ENCODE results near the gene DPYD. TPM values are rescaled to one million over a fixed set of nuclear protein-coding genes. Genes with fewer than 3 reads are reported as not detected.

Gene DPYD
- total RNA-seq, 2 donors from 2014 or later, result 4.9 to 11.7 TPM

DNA sequence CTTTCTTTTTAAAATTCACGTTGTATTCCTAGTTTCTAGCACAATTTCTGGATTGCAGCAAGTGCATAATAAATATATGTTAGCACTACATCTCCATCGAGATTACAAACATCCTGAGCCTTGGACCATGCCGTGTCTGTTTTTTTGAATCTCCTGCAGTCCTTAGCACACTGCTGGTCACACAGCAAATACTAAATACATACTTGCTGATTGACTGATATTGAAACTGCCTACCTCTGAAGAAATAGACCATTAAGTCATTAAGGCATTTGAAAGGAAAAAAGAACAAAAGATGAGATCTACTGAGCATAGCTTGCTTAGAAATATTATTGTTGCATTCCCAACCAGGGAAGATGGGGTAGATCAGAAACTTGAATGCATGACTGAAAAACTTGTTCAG lies 830.1 kb downstream of the DPYD start:
- no peak for DNase-seq
- Histone ChIP-seq H3K36me3 (no peaks in the 10 kb centered on the region), H3K4me3 (no peak overlapping the region), H3K27me3 (no peaks in the 10 kb centered on the region), H3K4me1 (no peaks in the 10 kb centered on the region), H3K9ac (ENCODE audit: low read depth in 2 of 2, low read length in 2 of 2) (no peak overlapping the region), H3K27ac (no peak overlapping the region), H3K9me3 (no peaks in the 10 kb centered on the region)
- TF ChIP-seq, protein P1, sequence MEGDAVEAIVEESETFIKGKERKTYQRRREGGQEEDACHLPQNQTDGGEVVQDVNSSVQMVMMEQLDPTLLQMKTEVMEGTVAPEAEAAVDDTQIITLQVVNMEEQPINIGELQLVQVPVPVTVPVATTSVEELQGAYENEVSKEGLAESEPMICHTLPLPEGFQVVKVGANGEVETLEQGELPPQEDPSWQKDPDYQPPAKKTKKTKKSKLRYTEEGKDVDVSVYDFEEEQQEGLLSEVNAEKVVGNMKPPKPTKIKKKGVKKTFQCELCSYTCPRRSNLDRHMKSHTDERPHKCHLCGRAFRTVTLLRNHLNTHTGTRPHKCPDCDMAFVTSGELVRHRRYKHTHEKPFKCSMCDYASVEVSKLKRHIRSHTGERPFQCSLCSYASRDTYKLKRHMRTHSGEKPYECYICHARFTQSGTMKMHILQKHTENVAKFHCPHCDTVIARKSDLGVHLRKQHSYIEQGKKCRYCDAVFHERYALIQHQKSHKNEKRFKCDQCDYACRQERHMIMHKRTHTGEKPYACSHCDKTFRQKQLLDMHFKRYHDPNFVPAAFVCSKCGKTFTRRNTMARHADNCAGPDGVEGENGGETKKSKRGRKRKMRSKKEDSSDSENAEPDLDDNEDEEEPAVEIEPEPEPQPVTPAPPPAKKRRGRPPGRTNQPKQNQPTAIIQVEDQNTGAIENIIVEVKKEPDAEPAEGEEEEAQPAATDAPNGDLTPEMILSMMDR (IDR thresholded peaks at IDR 0.05), result no peak
- intact Hi-C loops (cut with DNase I), result no loop called here

DNA sequence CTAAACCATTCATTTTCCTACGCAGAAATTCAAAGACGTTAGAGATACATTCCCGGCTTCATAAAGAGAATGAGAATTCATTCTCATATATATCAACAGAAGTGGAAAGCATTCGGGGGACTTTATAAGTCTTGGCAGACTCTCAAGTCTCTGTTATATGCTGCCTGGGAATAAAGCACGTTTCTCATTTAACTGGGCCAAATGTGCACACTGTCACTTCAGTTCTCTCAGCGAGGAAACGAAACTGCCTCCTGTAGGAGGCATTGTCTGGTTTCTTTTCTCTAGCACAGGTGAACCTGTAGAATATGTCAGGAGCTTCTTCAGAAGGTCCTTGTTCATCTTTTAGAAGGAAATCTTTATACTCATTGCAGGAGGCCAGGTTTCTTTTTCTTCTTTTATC lies 831.7 kb downstream of the DPYD start:
- H3K27ac ChIP-seq, result no peak overlapping the region
- intact Hi-C loops (cut with DNase I), result no loop called here
- DNase-seq, result no peak
- H3K4me3 ChIP-seq, result no peak overlapping the region
- TF ChIP-seq, protein P1 (IDR thresholded peaks at IDR 0.05), result no peak
- H3K9me3 ChIP-seq, result no peaks in the 10 kb centered on the region
- H3K9ac ChIP-seq (ENCODE audit: low read depth in 2 of 2, low read length in 2 of 2), result no peak overlapping the region
- H3K4me1 ChIP-seq, result no peaks in the 10 kb centered on the region
- no peaks in the 10 kb centered on the region for H3K27me3 ChIP-seq
- no peaks in the 10 kb centered on the region for H3K36me3 ChIP-seq

DNA sequence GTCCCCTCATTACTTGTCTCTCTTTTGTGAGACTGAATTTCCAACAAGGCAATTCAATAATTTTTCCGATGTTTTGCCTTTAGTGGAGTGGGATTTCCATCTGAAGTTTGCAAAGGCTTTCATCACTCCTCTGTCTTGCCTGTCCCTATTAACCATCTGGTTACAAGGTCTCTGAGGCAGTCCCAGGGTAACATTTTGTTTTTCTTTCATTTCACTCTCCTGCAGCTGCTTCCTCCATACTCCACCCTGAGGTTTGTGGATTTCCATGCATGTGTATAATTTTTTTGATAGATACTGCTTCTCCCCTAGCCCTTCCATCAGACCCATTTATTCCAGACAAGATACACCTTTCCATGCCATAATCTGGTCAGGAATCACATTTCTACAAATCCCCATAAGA lies 832.4 kb downstream of the DPYD start:
- H3K9ac ChIP-seq (ENCODE audit: low read depth in 2 of 2, low read length in 2 of 2), result no peak overlapping the region
- DNase-seq, result no peak
- no peak overlapping the region for H3K4me3 ChIP-seq
- no peaks in the 10 kb centered on the region for H3K27me3 ChIP-seq
- H3K4me1 ChIP-seq, result no peaks in the 10 kb centered on the region
- no peaks in the 10 kb centered on the region for H3K9me3 ChIP-seq
- TF ChIP-seq, protein P1 (IDR thresholded peaks at IDR 0.05), result no peak
- H3K27ac ChIP-seq, result no peak overlapping the region
- intact Hi-C loops (cut with DNase I), result no loop called here
- H3K36me3 ChIP-seq, result no peaks in the 10 kb centered on the region

DNA sequence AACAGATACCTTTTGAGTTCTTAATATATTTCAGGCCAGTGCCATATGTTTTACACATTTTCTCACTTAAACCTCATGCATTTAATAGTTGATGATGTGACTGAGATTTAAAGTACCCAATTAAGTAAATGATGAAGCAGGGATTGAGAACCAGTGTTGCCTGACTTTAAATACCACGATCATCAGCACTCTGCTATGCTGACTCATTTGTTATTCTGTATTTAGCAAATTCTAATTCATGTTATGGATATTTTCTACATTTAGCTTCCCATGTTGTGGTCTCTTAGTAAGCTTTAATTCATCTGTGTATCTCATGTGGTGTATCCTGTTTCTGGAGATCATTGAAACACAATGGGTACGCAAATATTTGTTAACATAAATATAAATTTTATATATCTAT lies 836.3 kb downstream of the DPYD start:
- intact Hi-C loops (cut with DNase I), result no loop called here
- H3K9me3 ChIP-seq, result no peaks in the 10 kb centered on the region
- DNase-seq, result no peak
- no peaks in the 10 kb centered on the region for H3K4me1 ChIP-seq
- H3K36me3 ChIP-seq, result no peaks in the 10 kb centered on the region
- no peak overlapping the region for H3K27ac ChIP-seq
- TF ChIP-seq, protein P1 (IDR thresholded peaks at IDR 0.05), result no peak
- H3K4me3 ChIP-seq, result no peak overlapping the region
- no peak overlapping the region for H3K9ac ChIP-seq (ENCODE audit: low read depth in 2 of 2, low read length in 2 of 2)
- H3K27me3 ChIP-seq, result no peaks in the 10 kb centered on the region

DNA sequence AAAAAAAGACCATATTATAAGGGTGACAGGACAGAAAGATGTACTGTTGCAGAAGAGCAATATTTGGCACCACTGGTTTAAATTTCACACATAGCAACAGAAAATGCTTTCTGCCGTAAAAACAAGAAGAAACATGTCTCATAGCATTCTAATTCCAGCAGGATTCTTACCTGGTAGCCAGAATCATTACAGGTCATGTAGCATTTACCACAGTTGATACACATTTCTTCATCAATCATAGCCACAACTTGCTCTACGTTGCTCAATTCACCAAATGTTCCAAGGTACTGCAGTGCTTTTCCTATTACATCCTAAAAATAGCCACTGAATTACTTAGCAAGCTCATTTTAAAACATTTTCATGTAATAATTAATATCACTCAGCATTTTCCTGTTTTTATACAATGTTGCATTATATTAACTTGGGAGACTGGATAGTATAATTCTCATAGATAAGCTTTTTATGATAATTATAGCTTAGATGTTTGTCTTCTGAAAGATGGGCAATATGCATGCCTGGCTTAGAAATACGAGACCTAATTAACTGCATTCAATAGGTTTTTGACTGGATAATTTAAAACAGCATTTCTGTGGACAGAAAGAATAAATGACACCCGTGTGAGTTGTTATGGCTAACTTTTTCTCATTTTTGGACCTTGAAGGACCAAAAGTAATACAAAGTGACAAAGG lies 838.5 kb downstream of the DPYD start:
- TF ChIP-seq, protein P1 (IDR thresholded peaks at IDR 0.05), result no peak
- Histone ChIP-seq H3K27ac (no peak overlapping the region), H3K27me3 (no peaks in the 10 kb centered on the region), H3K9me3 (no peaks in the 10 kb centered on the region), H3K4me3 (no peak overlapping the region), H3K36me3 (no peaks in the 10 kb centered on the region), H3K9ac (ENCODE audit: low read depth in 2 of 2, low read length in 2 of 2) (no peak overlapping the region), H3K4me1 (no peaks in the 10 kb centered on the region)
- intact Hi-C loops (cut with DNase I), result no loop called here
- DNase-seq, result no peak

Data from colonic mucosa (tissue), 4 donors.